Stomach smooth muscle (tissue), 2 donors: ENCODE results near the gene CPM.

Source experiments
- H3K27ac ChIP-seq: one replicate; pipeline ENCODE4 v1.7.0; 2013; ENCODE audit warnings: mild to moderate bottlenecking, low read length, inconsistent platforms
- H3K27me3 ChIP-seq, 2 donors: one replicate each; pipeline ENCODE4 v1.7.0; 2013; ENCODE audit warnings: low read length in 2 of 2; ENCODE audit not compliant: insufficient read depth in 2 of 2, control insufficient read depth in 1 of 2
- H3K36me3 ChIP-seq, 2 donors: one replicate each; pipeline ENCODE4 v1.7.0; 2013; ENCODE audit warnings: low read length in 2 of 2; ENCODE audit not compliant: control insufficient read depth in 2 of 2, insufficient read depth in 2 of 2
- H3K4me1 ChIP-seq: one replicate; pipeline ENCODE4 v1.7.0; 2013; ENCODE audit warnings: low read length; ENCODE audit not compliant: control insufficient read depth, insufficient read depth
- H3K4me3 ChIP-seq, 2 donors: one replicate each; pipeline ENCODE4 v1.7.0; 2013; ENCODE audit warnings: low read length in 2 of 2
- H3K9ac ChIP-seq, 2 donors: one replicate each; pipeline ENCODE4 v1.7.0; 2013; ENCODE audit warnings: low read length in 2 of 2, mild to moderate bottlenecking in 1 of 2
- H3K9me3 ChIP-seq, 2 donors: one replicate each; pipeline ENCODE4 v1.7.0; 2013; ENCODE audit warnings: low read length in 2 of 2; ENCODE audit not compliant: control insufficient read depth in 2 of 2
- donor health status: healthy.
- donor health status: Pancreatic carcinoma.

Gene CPM

GRCh38 chr12:68904351-68904962 is 28.5 kb downstream of the CPM start:
- Histone ChIP-seq H3K4me1 (no peaks in the 10 kb centered on the region), H3K9ac (no peak overlapping the region), H3K4me3 (no peak overlapping the region), H3K36me3 (no peaks in the 10 kb centered on the region), H3K27me3 (no peaks in the 10 kb centered on the region), H3K9me3 (no peaks in the 10 kb centered on the region), H3K27ac (no peak overlapping the region)

GRCh38 chr12:68903511-68903910 is 29.5 kb downstream of the CPM start:
- H3K9ac ChIP-seq, result no peak overlapping the region
- no peak overlapping the region for H3K4me3 ChIP-seq
- H3K27me3 ChIP-seq, result no peaks in the 10 kb centered on the region
- peaks cover 2% of the 10 kb centered on the region for H3K4me1 ChIP-seq
- H3K36me3 ChIP-seq, result no peaks in the 10 kb centered on the region
- no peak overlapping the region for H3K27ac ChIP-seq
- H3K9me3 ChIP-seq, result no peaks in the 10 kb centered on the region

GRCh38 chr12:68901551-68901950 is 31.4 kb downstream of the CPM start:
- H3K27me3 ChIP-seq, result no peaks in the 10 kb centered on the region
- no peak overlapping the region for H3K9ac ChIP-seq
- no peak overlapping the region for H3K27ac ChIP-seq
- H3K4me3 ChIP-seq, result no peak overlapping the region
- no peaks in the 10 kb centered on the region for H3K36me3 ChIP-seq
- no peaks in the 10 kb centered on the region for H3K9me3 ChIP-seq
- peaks cover 2% of the 10 kb centered on the region for H3K4me1 ChIP-seq

DNA sequence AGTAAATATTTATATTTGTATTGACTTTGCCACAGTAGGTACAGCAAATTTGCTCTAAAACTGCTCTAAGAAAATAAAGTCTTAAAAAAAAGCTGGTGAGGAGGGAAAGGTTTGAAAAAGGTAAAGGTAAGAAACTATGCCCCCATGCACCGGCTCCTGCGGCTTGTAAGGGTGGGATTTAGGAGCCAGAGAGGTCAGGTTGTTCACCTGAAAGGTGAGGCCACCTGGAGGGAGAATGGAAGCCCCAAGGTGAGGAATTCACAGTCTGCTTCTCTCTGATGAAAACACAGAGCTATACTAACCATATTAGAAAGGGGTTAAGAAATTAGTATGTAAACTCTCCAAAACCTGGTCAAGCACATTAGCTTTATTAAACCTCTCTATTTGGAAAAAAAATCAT is 31.8 kb downstream of the CPM start:
- no peak overlapping the region for H3K27ac ChIP-seq
- no peaks in the 10 kb centered on the region for H3K36me3 ChIP-seq
- H3K27me3 ChIP-seq, result no peaks in the 10 kb centered on the region
- no peak overlapping the region for H3K4me3 ChIP-seq
- H3K9me3 ChIP-seq, result no peaks in the 10 kb centered on the region
- no peak overlapping the region for H3K9ac ChIP-seq
- peaks cover 2% of the 10 kb centered on the region for H3K4me1 ChIP-seq

GRCh38 chr12:68900241-68900640 is 32.7 kb downstream of the CPM start:
- no peaks in the 10 kb centered on the region for H3K9me3 ChIP-seq
- no peak overlapping the region for H3K27ac ChIP-seq
- peaks cover 2% of the 10 kb centered on the region for H3K4me1 ChIP-seq
- no peaks in the 10 kb centered on the region for H3K27me3 ChIP-seq
- H3K4me3 ChIP-seq, result no peak overlapping the region
- H3K36me3 ChIP-seq, result no peaks in the 10 kb centered on the region
- no peak overlapping the region for H3K9ac ChIP-seq

DNA sequence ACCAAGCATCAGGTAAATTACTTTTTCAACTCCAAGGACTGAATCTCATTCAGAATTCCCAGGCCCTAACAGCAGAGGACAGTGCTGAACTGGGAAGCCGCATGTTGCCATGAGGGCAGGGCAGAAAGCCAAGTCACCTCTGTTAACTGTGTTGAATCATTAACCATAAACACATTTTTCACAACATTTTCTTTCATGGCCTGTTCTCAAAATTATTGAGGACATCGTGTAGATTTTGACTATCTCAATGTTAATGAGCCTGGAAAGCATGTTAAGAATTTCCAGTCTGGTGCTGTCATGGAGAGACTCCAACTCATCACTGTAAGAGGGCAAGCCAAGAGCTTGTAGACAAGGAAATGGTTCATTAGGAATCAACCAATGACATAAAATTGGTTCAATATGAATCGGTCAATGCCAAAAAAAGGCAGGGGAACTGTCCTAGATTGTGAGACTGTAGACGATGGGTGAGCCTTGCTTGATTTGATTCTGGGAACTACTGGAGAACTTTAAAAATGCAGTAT is 33.7 kb downstream of the CPM start:
- H3K9me3 ChIP-seq, result no peaks in the 10 kb centered on the region
- H3K4me3 ChIP-seq, result no peak overlapping the region
- H3K36me3 ChIP-seq, result no peaks in the 10 kb centered on the region
- H3K9ac ChIP-seq, result no peak overlapping the region
- H3K4me1 ChIP-seq, result peaks cover 2% of the 10 kb centered on the region
- H3K27ac ChIP-seq, result no peak overlapping the region
- no peaks in the 10 kb centered on the region for H3K27me3 ChIP-seq

DNA sequence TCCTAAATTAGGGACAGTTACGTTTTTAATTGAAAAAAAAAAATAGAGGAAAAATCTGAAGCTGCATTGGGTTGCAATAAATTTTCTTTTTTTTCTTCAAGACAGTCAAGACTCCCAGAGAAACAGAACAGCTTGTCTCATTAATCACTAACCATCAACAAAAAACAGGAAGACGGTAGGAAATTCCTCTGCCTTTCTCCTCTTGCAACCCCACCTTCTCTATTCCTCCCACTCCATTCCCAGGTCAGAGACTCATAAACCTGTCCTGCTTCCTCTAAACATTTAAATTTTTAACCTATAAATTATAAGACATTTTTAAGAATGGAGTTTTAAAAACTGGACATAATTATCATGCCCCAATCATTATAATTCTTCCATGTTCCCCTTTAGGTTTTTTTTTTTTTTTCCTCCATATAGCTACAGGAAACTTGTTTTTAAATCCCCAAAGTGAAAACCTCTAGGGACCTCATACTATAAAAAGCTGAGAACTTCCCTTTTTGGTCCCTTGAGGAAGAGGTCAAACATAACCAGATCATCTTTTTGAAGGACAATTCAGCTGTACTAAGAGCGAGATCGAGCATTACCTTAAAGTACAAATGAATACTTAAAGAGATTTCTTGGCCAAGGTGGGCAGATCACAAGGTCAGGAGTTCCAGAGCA is 36.0 kb downstream of the CPM start:
- Histone ChIP-seq H3K4me1 (peaks cover 2% of the 10 kb centered on the region), H3K27me3 (no peaks in the 10 kb centered on the region), H3K4me3 (no peak overlapping the region), H3K9me3 (no peaks in the 10 kb centered on the region), H3K36me3 (no peaks in the 10 kb centered on the region), H3K27ac (no peak overlapping the region), H3K9ac (no peak overlapping the region)

DNA sequence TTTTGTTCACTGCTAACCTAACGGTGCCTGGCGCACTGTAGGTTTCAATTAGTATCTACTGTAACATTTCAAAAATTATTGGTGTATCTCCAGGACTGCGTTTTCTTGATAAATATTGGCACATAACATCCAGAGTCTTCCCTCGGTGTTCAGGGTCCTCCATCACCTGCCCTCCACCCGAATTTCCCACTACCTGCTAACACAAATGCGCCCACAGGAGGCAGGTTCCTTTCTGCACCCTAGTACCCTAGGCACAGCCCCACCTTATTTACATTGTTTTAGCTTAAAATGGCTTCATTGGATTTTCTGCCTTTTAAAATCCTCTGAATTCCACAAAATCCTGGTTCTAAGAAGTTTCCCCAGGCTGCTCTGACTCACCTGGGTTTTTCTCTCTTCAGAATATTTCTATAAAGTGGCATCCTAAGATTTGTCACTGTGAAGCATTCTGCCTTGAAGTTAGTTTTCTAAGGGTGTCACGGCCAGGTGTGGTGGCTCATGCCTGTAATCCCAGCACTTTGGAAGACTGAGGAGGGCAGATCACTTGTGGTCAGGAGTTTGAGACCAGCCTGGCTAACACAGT is 38.6 kb downstream of the CPM start:
- Histone ChIP-seq H3K4me3 (no peak overlapping the region), H3K27ac (no peak overlapping the region), H3K27me3 (no peaks in the 10 kb centered on the region), H3K9me3 (no peaks in the 10 kb centered on the region), H3K4me1 (peaks cover 2% of the 10 kb centered on the region), H3K9ac (no peak overlapping the region), H3K36me3 (no peaks in the 10 kb centered on the region)

DNA sequence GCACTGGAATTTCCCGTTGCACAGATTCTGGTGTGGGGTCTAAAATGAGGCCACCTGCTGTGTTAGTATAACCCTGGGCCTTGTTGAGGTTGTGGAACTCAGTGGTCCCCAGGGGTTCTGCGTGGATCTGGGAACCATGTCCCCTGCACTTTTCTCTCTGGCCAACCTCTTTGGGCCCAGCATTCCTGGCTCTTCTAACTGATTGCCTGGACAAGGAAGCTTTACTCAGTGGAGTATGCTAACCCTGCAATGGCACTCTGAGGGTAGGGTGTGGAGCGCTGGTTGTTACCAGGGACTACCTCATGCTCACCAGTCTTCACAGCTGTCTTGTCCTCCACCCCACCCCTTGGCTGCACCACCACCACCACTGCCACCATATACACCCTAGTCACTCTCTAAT is 39.2 kb downstream of the CPM start:
- no peaks in the 10 kb centered on the region for H3K36me3 ChIP-seq
- no peaks in the 10 kb centered on the region for H3K9me3 ChIP-seq
- H3K27me3 ChIP-seq, result no peaks in the 10 kb centered on the region
- H3K27ac ChIP-seq, result no peak overlapping the region
- H3K4me1 ChIP-seq, result no peaks in the 10 kb centered on the region
- no peak overlapping the region for H3K9ac ChIP-seq
- H3K4me3 ChIP-seq, result no peak overlapping the region

GRCh38 chr12:68893201-68893600 is 39.8 kb downstream of the CPM start:
- Histone ChIP-seq H3K4me3 (no peak overlapping the region), H3K4me1 (no peaks in the 10 kb centered on the region), H3K27ac (no peak overlapping the region), H3K27me3 (no peaks in the 10 kb centered on the region), H3K36me3 (no peaks in the 10 kb centered on the region), H3K9me3 (no peaks in the 10 kb centered on the region), H3K9ac (no peak overlapping the region)

GRCh38 chr12:68891141-68891540 is 41.8 kb downstream of the CPM start:
- H3K27ac ChIP-seq, result no peak overlapping the region

More at GRCh38 chr12:68891141-68891540, 41.8 kb downstream of the CPM start:
- Histone ChIP-seq H3K36me3 (no peaks in the 10 kb centered on the region), H3K4me1 (no peaks in the 10 kb centered on the region), H3K4me3 (no peak overlapping the region), H3K9ac (no peak overlapping the region), H3K27me3 (no peaks in the 10 kb centered on the region), H3K9me3 (no peaks in the 10 kb centered on the region)
